HCT116 (cell line): Measurements from ENCODE around the gene SAMD4A. TPM values are rescaled to one million over a fixed set of nuclear protein-coding genes. Genes with fewer than 3 reads are reported as not detected.

ENCODE experiments used
- ATAC-seq: fragments of 200-7000 bp; cut with Tn5 transposase; 2 replicates; pipeline ENCODE4 v1.9.1; 2020; ENCODE audit warnings: mild to moderate bottlenecking, moderate library complexity
- BruUV-seq: library from RNA; stranded (reverse); fragments of 400-500 nt; replicated peaks from 2 replicates; lab custom pipeline; 2021; lab: Mats Ljungman, UMichigan
- CTCF ChIA-PET: fragments of 300-600 bp; sonication (Branson Sonifier 250); formaldehyde crosslinking; loops from one replicate; lab custom pipeline; 2021; ENCODE audit warnings: antibody characterized with exemption; lab: Charles Lee
- POLR2A ChIA-PET: fragments of 300-600, 350-600 bp; sonication (Branson Sonifier 250); formaldehyde crosslinking; loops from one replicate; lab custom pipeline; 2021; ENCODE audit warnings: antibody characterized with exemption; lab: Charles Lee
- RAD21 ChIA-PET, 2 experiments: fragments of 300-600 bp; sonication (Branson Sonifier 250); formaldehyde crosslinking; loops; one replicate each; lab custom pipeline; 2023; ENCODE audit warnings: low total read pairs in 2 of 2; ENCODE audit not compliant: uncharacterized antibody in 2 of 2, unreplicated experiment in 2 of 2, low non-redundant PET in 1 of 2; lab: Charles Lee
- DNase-seq: peaks from one replicate; pipeline ENCODE4 v3.0.0-alpha.2; 2010; ENCODE audit warnings: low read depth, low spot score
- H2AFZ ChIP-seq: fragments of 200-600 bp; shearing (Covaris generic), sonication (generic); 2 replicates; pipeline ENCODE4 v1.6.1; 2017; ENCODE audit warnings: low read depth, mixed run types, mixed read lengths, antibody characterized with exemption, low read length; ENCODE audit not compliant: poor library complexity, severe bottlenecking
- H3K27ac ChIP-seq: 2 replicates; pipeline ENCODE4 v1.5.1; 2012; ENCODE audit warnings: low read depth, low read length
- H3K27me3 ChIP-seq: fragments of 200-600 bp; sonication (generic); 2 replicates; pipeline ENCODE4 v1.6.1; 2016; ENCODE audit warnings: mixed run types, low read length, mixed read lengths; ENCODE audit not compliant: insufficient read depth
- H3K36me3 ChIP-seq, 2 experiments: fragments of 200-500 bp in 1 of 2; fragments of 200-600 bp in 1 of 2; sonication (Bioruptor generic) in 1 of 2; sonication (generic) in 1 of 2; 2 replicates each; pipeline versions ENCODE4 v1.5.1 to v1.6.1; 2014 to 2016; ENCODE audit warnings: low read length in 2 of 2, inconsistent platforms in 1 of 2, mixed read lengths in 1 of 2, mixed run types in 1 of 2; ENCODE audit not compliant: insufficient read depth in 2 of 2, control insufficient read depth in 1 of 2
- H3K4me1 ChIP-seq, 2 experiments: fragments of 200-600 bp in 1 of 2; sonication (generic) in 1 of 2; 2 replicates each; pipeline versions ENCODE4 v1.5.1 to v1.6.1; 2012 to 2017; ENCODE audit warnings: low read length in 2 of 2, inconsistent platforms in 1 of 2, mild to moderate bottlenecking in 1 of 2, mixed read lengths in 1 of 2, mixed run types in 1 of 2, moderate library complexity in 1 of 2; ENCODE audit not compliant: insufficient read depth in 2 of 2, control insufficient read depth in 1 of 2
- H3K4me2 ChIP-seq: fragments of 200-600 bp; sonication (generic); 2 replicates; pipeline ENCODE4 v1.6.1; 2017; ENCODE audit warnings: mixed run types, low read length, mixed read lengths
- H3K4me3 ChIP-seq, 2 experiments: fragments of 200-600 bp in 1 of 2; sonication (generic) in 1 of 2; replicated peaks in 1 of 2; 2 replicates each; pipeline ENCODE4 v1.5.1; 2011 to 2016; ENCODE audit warnings: low read length in 2 of 2, control low read depth in 1 of 2, low read depth in 1 of 2, mild to moderate bottlenecking in 1 of 2, mixed read lengths in 1 of 2, mixed run types in 1 of 2
- H3K79me2 ChIP-seq: fragments of 200-600 bp; sonication (generic); 2 replicates; pipeline ENCODE4 v1.6.1; 2017; ENCODE audit warnings: mild to moderate bottlenecking, mixed run types, low read length, moderate library complexity, mixed read lengths; ENCODE audit not compliant: insufficient read depth
- H3K9ac ChIP-seq: fragments of 200-600 bp; sonication (generic); 2 replicates; pipeline ENCODE4 v1.6.1; 2016; ENCODE audit warnings: low read length, mixed read lengths
- H3K9me2 ChIP-seq: fragments of 200-600 bp; sonication (generic), shearing (Covaris generic); 2 replicates; pipeline ENCODE4 v1.6.1; 2017; ENCODE audit warnings: mixed run types, mild to moderate bottlenecking, moderate library complexity; ENCODE audit not compliant: insufficient read depth
- H3K9me3 ChIP-seq, 2 experiments: fragments of 200-500 bp in 1 of 2; fragments of 200-600 bp in 1 of 2; sonication (Bioruptor generic) in 1 of 2; sonication (generic) in 1 of 2; 2 replicates each; pipeline ENCODE4 v1.6.1; 2014 to 2017; ENCODE audit warnings: low read length in 2 of 2, mixed read lengths in 2 of 2, inconsistent platforms in 1 of 2, low read depth in 1 of 2, mild to moderate bottlenecking in 1 of 2, mixed run types in 1 of 2, moderate library complexity in 1 of 2; ENCODE audit not compliant: control insufficient read depth in 1 of 2, insufficient read depth in 1 of 2
- H4K20me1 ChIP-seq: fragments of 200-600 bp; sonication (generic), shearing (Covaris generic); 2 replicates; pipeline ENCODE4 v1.6.1; 2017; ENCODE audit warnings: mixed run types, mild to moderate bottlenecking, moderate library complexity; ENCODE audit not compliant: insufficient read depth
- CBX3 ChIP-seq: IDR thresholded peaks from 2 replicates; pipeline ENCODE4 v1.6.1; 2012; ENCODE audit warnings: low read depth
- FOSL1 ChIP-seq: IDR thresholded peaks from 2 replicates; pipeline ENCODE4 v1.6.1; 2012; ENCODE audit warnings: low read depth
- RAD21 ChIP-seq: IDR thresholded peaks from 2 replicates; pipeline ENCODE4 v1.6.1; 2012; ENCODE audit warnings: low read depth, mild to moderate bottlenecking
- ZNF274 ChIP-seq: fragments of 200-500 bp; sonication (Bioruptor generic); IDR thresholded peaks from 2 replicates; pipeline ENCODE4 v1.6.1; 2014; ENCODE audit warnings: mild to moderate bottlenecking, low read depth, low read length, inconsistent platforms
- intact Hi-C: fragments of 100-400 bp; cut with micrococcal nuclease; formaldehyde crosslinking; loops from 2 replicates; pipeline ENCODE4 v1.10.0; 2022
- total RNA-seq: library from RNA; stranded (reverse); gene quantifications from one replicate; pipeline ENCODE4 v1.2.1, GENCODE V29; 2021; ENCODE audit not compliant: unreplicated experiment
- TF ChIP-seq, protein P1 (sequence below), 3 experiments: fragments of 200-600 bp in 1 of 3; sonication (generic) in 1 of 3; IDR thresholded peaks in 2 of 3; conservative IDR thresholded peaks in 1 of 3; 2 replicates each; pipeline ENCODE4 v1.5.1; 2012 to 2017; ENCODE audit warnings: low read depth in 2 of 3, low read length in 2 of 3, antibody characterized with exemption in 1 of 3, borderline replicate concordance in 1 of 3, control low read depth in 1 of 3, mild to moderate bottlenecking in 1 of 3, mixed read lengths in 1 of 3, mixed run types in 1 of 3, moderate library complexity in 1 of 3; ENCODE audit not compliant: insufficient read depth in 1 of 3
- TF ChIP-seq, protein P2 (sequence below): IDR thresholded peaks from 2 replicates; pipeline ENCODE4 v1.6.1; 2012
- TF ChIP-seq, protein P3 (sequence below): IDR thresholded peaks from 2 replicates; pipeline ENCODE4 v1.6.1; 2012

The SAMD4A gene
- total RNA-seq, 1 experiment from 2014 or later: 9.0 TPM

DNA sequence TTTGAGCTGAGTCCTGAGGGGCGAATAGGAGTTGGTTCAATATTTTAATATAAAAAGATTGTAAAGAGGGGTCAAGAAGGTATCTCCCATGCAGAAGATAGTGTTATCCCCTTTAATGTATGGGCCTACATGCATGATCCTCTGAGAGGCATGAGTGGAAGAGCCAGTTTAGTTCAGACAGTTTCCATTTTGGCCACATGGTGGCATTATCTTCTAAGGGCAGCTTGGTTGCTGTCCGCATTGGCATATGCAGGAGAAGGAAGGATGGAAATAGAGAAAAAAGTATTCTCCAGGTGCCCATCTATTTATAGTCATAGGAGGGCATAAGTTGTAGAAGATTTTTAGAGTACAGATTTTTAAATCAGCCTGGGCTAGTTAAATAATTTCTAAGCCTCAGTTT lies 5.4 kb downstream of the SAMD4A start:
- ChIA-PET CTCF (interaction anchor here (1.8 kb wide), 1 partner anchor 201 kb away, joined by 7 read pairs; no protein-coding TSS in a partner anchor), POLR2A (no interaction called here), RAD21 (no interaction called here)
- Histone ChIP-seq H3K4me2 (no peak overlapping the region), H3K4me3 (no peak overlapping the region), H3K9ac (no peak overlapping the region), H4K20me1 (no peaks in the 10 kb centered on the region), H3K27ac (no peak overlapping the region)
- no peak for DNase-seq
- peak; percentile 56 for ATAC-seq
- TF ChIP-seq, protein P1, sequence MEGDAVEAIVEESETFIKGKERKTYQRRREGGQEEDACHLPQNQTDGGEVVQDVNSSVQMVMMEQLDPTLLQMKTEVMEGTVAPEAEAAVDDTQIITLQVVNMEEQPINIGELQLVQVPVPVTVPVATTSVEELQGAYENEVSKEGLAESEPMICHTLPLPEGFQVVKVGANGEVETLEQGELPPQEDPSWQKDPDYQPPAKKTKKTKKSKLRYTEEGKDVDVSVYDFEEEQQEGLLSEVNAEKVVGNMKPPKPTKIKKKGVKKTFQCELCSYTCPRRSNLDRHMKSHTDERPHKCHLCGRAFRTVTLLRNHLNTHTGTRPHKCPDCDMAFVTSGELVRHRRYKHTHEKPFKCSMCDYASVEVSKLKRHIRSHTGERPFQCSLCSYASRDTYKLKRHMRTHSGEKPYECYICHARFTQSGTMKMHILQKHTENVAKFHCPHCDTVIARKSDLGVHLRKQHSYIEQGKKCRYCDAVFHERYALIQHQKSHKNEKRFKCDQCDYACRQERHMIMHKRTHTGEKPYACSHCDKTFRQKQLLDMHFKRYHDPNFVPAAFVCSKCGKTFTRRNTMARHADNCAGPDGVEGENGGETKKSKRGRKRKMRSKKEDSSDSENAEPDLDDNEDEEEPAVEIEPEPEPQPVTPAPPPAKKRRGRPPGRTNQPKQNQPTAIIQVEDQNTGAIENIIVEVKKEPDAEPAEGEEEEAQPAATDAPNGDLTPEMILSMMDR (IDR thresholded peaks at IDR 0.05 in 2 of 3, conservative IDR thresholded peaks at IDR 0.05 in 1 of 3; ENCODE audit: borderline replicate concordance in 1 of 3, insufficient read depth in 1 of 3, low read depth in 2 of 3, low read length in 2 of 3): peak; percentile 70 to 86 (median 79); a peak in 5 of 6 replicates
- TF ChIP-seq FOSL1 (no peak), RAD21 (peak; percentile 77), ZNF274 (no peak), CBX3 (peak; percentile 87)
- TF ChIP-seq, protein P2, sequence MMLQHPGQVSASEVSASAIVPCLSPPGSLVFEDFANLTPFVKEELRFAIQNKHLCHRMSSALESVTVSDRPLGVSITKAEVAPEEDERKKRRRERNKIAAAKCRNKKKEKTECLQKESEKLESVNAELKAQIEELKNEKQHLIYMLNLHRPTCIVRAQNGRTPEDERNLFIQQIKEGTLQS: no peak
- TF ChIP-seq, protein P3, sequence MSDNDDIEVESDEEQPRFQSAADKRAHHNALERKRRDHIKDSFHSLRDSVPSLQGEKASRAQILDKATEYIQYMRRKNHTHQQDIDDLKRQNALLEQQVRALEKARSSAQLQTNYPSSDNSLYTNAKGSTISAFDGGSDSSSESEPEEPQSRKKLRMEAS: no peak; the same call in 1 of the 2 replicates
- TF ChIP-seq, all 23 proteins: peak for 3
- Histone ChIP-seq H3K4me1 (peaks cover 2 to 30% of the 10 kb centered on the region in 2 experiments; a peak in 1 of 4 replicates), H3K79me2 (peaks cover 20% of the 10 kb centered on the region; the same call in 1 of the 2 replicates), H3K36me3 (peaks cover 0 to 26% of the 10 kb centered on the region in 2 experiments; a peak in 2 of 4 replicates), H2AFZ (no peak overlapping the region), H3K9me2 (no peaks in the 10 kb centered on the region), H3K9me3 (peaks cover 4 to 10% of the 10 kb centered on the region in 2 experiments; a peak in 2 of 4 replicates), H3K27me3 (no peaks in the 10 kb centered on the region)
- BruUV-seq: no TSS peak
- intact Hi-C loops: no loop called here
